ENCODE data around the gene CACNA1C.

GRCh38 chr12:2311020-2311778 is 258.4 kb downstream of the CACNA1C start:
- no peak for TF ChIP-seq CTCF (conservative IDR thresholded peaks at IDR 0.05)
- no peak for TF ChIP-seq EZH2 (IDR thresholded peaks at IDR 0.05; ENCODE audit: low read depth)

Data from PC-9 (cell line).